Measurements from ENCODE around the gene MRPS31.
"Not testable (repeated sequence)": the region's sequence is repeated elsewhere in the genome, so short reads cannot be mapped to it uniquely, and the experiment has no call there.

MRPS31 gene

GRCh38 chr13:40762849-40763248 is 8.1 kb downstream of the MRPS31 start:
- DNase-seq (ENCODE audit: low read depth in 2 of 2), result no peak

GRCh38 chr13:40758811-40759210 is 12.2 kb downstream of the MRPS31 start:
- no peak for DNase-seq (ENCODE audit: low read depth in 2 of 2)

GRCh38 chr13:40756042-40756441 is 14.9 kb downstream of the MRPS31 start:
- no peak for DNase-seq (ENCODE audit: low read depth in 2 of 2)

- DNase-seq (ENCODE audit: low read depth in 2 of 2), result no peak
These were observed 15.8 kb downstream of the MRPS31 start for GRCh38 chr13:40755082-40755700.

GRCh38 chr13:40749327-40749726 is 21.7 kb downstream of the MRPS31 start:
- no peak for DNase-seq (ENCODE audit: low read depth in 2 of 2)

- not testable (repeated sequence) for DNase-seq (ENCODE audit: low read depth in 2 of 2)
These were observed 35.8 kb downstream of the MRPS31 start for GRCh38 chr13:40735232-40735548.

GRCh38 chr13:40734536-40735231 is 36.3 kb downstream of the MRPS31 start:
- DNase-seq (ENCODE audit: low read depth in 2 of 2), result not testable (repeated sequence)

- DNase-seq (ENCODE audit: low read depth in 2 of 2), result no peak
These were observed 38.3 kb downstream of the MRPS31 start for GRCh38 chr13:40732658-40733057.

GRCh38 chr13:40728595-40728994 is 42.4 kb downstream of the MRPS31 start:
- no peak for DNase-seq (ENCODE audit: low read depth in 2 of 2)

- DNase-seq (ENCODE audit: low read depth in 2 of 2), result not testable (repeated sequence)
These were observed 56.6 kb downstream of the MRPS31 start for GRCh38 chr13:40714433-40714832.

GRCh38 chr13:40706439-40706838 is 64.6 kb downstream of the MRPS31 start:
- no peak for DNase-seq (ENCODE audit: low read depth in 2 of 2)

- DNase-seq (ENCODE audit: low read depth in 2 of 2), result no peak
These were observed 73.3 kb downstream of the MRPS31 start for GRCh38 chr13:40697711-40698110.

GRCh38 chr13:40694426-40694825 is 76.6 kb downstream of the MRPS31 start:
- no peak for DNase-seq (ENCODE audit: low read depth in 2 of 2)

GRCh38 chr13:40692946-40693345 is 78.0 kb downstream of the MRPS31 start:
- no peak for DNase-seq (ENCODE audit: low read depth in 2 of 2)

GRCh38 chr13:40688781-40689180 is 82.2 kb downstream of the MRPS31 start:
- no peak for DNase-seq (ENCODE audit: low read depth in 2 of 2)

GRCh38 chr13:40682449-40683240 is 88.3 kb downstream of the MRPS31 start:
- no peak for DNase-seq (ENCODE audit: low read depth in 2 of 2)

- no peak for DNase-seq (ENCODE audit: low read depth in 2 of 2)
These were observed 89.4 kb downstream of the MRPS31 start for GRCh38 chr13:40681341-40682146.

GRCh38 chr13:40680659-40681323 is 90.2 kb downstream of the MRPS31 start:
- DNase-seq (ENCODE audit: low read depth in 2 of 2), result no peak

- DNase-seq (ENCODE audit: low read depth in 2 of 2), result no peak
These were observed 91.5 kb downstream of the MRPS31 start for GRCh38 chr13:40679480-40679985.
